Gastroesophageal sphincter (tissue), 3 donors: ENCODE data around the gene FUT2.

Experiments
- CTCF ChIP-seq, 4 experiments: fragments of 200-600 bp in 2 of 4; fragments of 450-650 bp in 2 of 4; sonication (generic) in 1 of 4; IDR thresholded peaks; one replicate each; pipeline ENCODE4 v1.5.1; 2017 to 2019; ENCODE audit warnings: antibody characterized with exemption in 4 of 4, mild to moderate bottlenecking in 2 of 4, moderate library complexity in 2 of 4
- EP300 ChIP-seq: sonication (generic); formaldehyde crosslinking; IDR thresholded peaks from one replicate; pipeline ENCODE4 v1.6.1; 2017; ENCODE audit warnings: antibody characterized with exemption, mild to moderate bottlenecking
- POLR2A ChIP-seq, 2 donors: fragments of 450-650 bp; IDR thresholded peaks; one replicate each; pipeline ENCODE4 v1.6.1; 2017; ENCODE audit warnings: antibody characterized with exemption in 2 of 2, mild to moderate bottlenecking in 2 of 2, moderate library complexity in 1 of 2
- POLR2AphosphoS5 ChIP-seq: sonication (generic); formaldehyde crosslinking; IDR thresholded peaks from one replicate; pipeline ENCODE4 v1.6.1; 2017; ENCODE audit warnings: antibody characterized with exemption

GRCh38 chr19:48745208-48745995, 49.6 kb downstream of the FUT2 start:
- no peak for TF ChIP-seq CTCF (IDR thresholded peaks at IDR 0.05)
- no peak for TF ChIP-seq POLR2A (IDR thresholded peaks at IDR 0.05)
- TF ChIP-seq EP300, result no peak
- no peak for TF ChIP-seq POLR2AphosphoS5
